Stomach smooth muscle (tissue), 2 donors: ENCODE results near the gene DEPP1.

Experiments used
- H3K27ac ChIP-seq: one replicate; pipeline ENCODE4 v1.7.0; 2013; ENCODE audit warnings: mild to moderate bottlenecking, low read length, inconsistent platforms
- H3K27me3 ChIP-seq, 2 donors: one replicate each; pipeline ENCODE4 v1.7.0; 2013; ENCODE audit warnings: low read length in 2 of 2; ENCODE audit not compliant: insufficient read depth in 2 of 2, control insufficient read depth in 1 of 2
- H3K36me3 ChIP-seq, 2 donors: one replicate each; pipeline ENCODE4 v1.7.0; 2013; ENCODE audit warnings: low read length in 2 of 2; ENCODE audit not compliant: control insufficient read depth in 2 of 2, insufficient read depth in 2 of 2
- H3K4me1 ChIP-seq: one replicate; pipeline ENCODE4 v1.7.0; 2013; ENCODE audit warnings: low read length; ENCODE audit not compliant: control insufficient read depth, insufficient read depth
- H3K4me3 ChIP-seq, 2 donors: one replicate each; pipeline ENCODE4 v1.7.0; 2013; ENCODE audit warnings: low read length in 2 of 2
- H3K9ac ChIP-seq, 2 donors: one replicate each; pipeline ENCODE4 v1.7.0; 2013; ENCODE audit warnings: low read length in 2 of 2, mild to moderate bottlenecking in 1 of 2
- H3K9me3 ChIP-seq, 2 donors: one replicate each; pipeline ENCODE4 v1.7.0; 2013; ENCODE audit warnings: low read length in 2 of 2; ENCODE audit not compliant: control insufficient read depth in 2 of 2
- donor health status: healthy.
- donor health status: Pancreatic carcinoma.

DEPP1 gene

GRCh38 chr10:44971434-44971833 lies 7.2 kb downstream of the DEPP1 start:
- Histone ChIP-seq H3K9ac (no peak overlapping the region), H3K4me1 (peaks cover 45% of the 10 kb centered on the region), H3K27ac (no peak overlapping the region), H3K36me3 (peaks cover 10 to 18% of the 10 kb centered on the region in 2 donors), H3K9me3 (no peaks in the 10 kb centered on the region), H3K27me3 (no peaks in the 10 kb centered on the region), H3K4me3 (no peak overlapping the region)

GRCh38 chr10:44970812-44971395 lies 7.7 kb downstream of the DEPP1 start:
- Histone ChIP-seq H3K9ac (no peak overlapping the region), H3K27me3 (no peaks in the 10 kb centered on the region), H3K4me1 (peaks cover 43% of the 10 kb centered on the region), H3K27ac (no peak overlapping the region), H3K9me3 (no peaks in the 10 kb centered on the region), H3K36me3 (peaks cover 10 to 18% of the 10 kb centered on the region in 2 donors), H3K4me3 (no peak overlapping the region)

- Histone ChIP-seq H3K9ac (no peak overlapping the region), H3K9me3 (no peaks in the 10 kb centered on the region), H3K36me3 (peaks cover 10 to 18% of the 10 kb centered on the region in 2 donors), H3K4me1 (peaks cover 47% of the 10 kb centered on the region), H3K4me3 (no peak overlapping the region), H3K27ac (no peak overlapping the region), H3K27me3 (no peaks in the 10 kb centered on the region)
Observed at GRCh38 chr10:44969854-44970253, 8.8 kb downstream of the DEPP1 start.

GRCh38 chr10:44968500-44969400 lies 9.9 kb downstream of the DEPP1 start:
- Histone ChIP-seq H3K4me3 (no peak overlapping the region), H3K27me3 (no peaks in the 10 kb centered on the region), H3K36me3 (peaks cover 10 to 18% of the 10 kb centered on the region in 2 donors), H3K9ac (no peak overlapping the region), H3K4me1 (peaks cover 47% of the 10 kb centered on the region), H3K27ac (no peak overlapping the region), H3K9me3 (no peaks in the 10 kb centered on the region)

GRCh38 chr10:44968091-44968490 lies 10.5 kb downstream of the DEPP1 start:
- Histone ChIP-seq H3K27ac (no peak overlapping the region), H3K9ac (no peak overlapping the region), H3K36me3 (peaks cover 10 to 18% of the 10 kb centered on the region in 2 donors), H3K9me3 (no peaks in the 10 kb centered on the region), H3K4me1 (peaks cover 47% of the 10 kb centered on the region), H3K27me3 (no peaks in the 10 kb centered on the region), H3K4me3 (no peak overlapping the region)

- Histone ChIP-seq H3K36me3 (peaks cover 10 to 18% of the 10 kb centered on the region in 2 donors), H3K27me3 (no peaks in the 10 kb centered on the region), H3K9me3 (no peaks in the 10 kb centered on the region), H3K27ac (no peak overlapping the region), H3K4me3 (no peak overlapping the region), H3K4me1 (peaks cover 49% of the 10 kb centered on the region), H3K9ac (no peak overlapping the region)
Observed at GRCh38 chr10:44967616-44968015, 11.0 kb downstream of the DEPP1 start.

- H3K36me3 ChIP-seq, result peaks cover 10 to 17% of the 10 kb centered on the region in 2 donors
- H3K27me3 ChIP-seq, result no peaks in the 10 kb centered on the region
- H3K4me1 ChIP-seq, result peaks cover 56% of the 10 kb centered on the region
- no peak overlapping the region for H3K9ac ChIP-seq
- H3K27ac ChIP-seq, result no peak overlapping the region
- no peaks in the 10 kb centered on the region for H3K9me3 ChIP-seq
- H3K4me3 ChIP-seq, result no peak overlapping the region
Observed at GRCh38 chr10:44966816-44967509, 11.6 kb downstream of the DEPP1 start.

- H3K4me3 ChIP-seq, result no peak overlapping the region
- no peaks in the 10 kb centered on the region for H3K9me3 ChIP-seq
- H3K4me1 ChIP-seq, result peaks cover 61% of the 10 kb centered on the region
- H3K9ac ChIP-seq, result no peak overlapping the region
- H3K36me3 ChIP-seq, result peaks cover 7 to 11% of the 10 kb centered on the region in 2 donors
- H3K27me3 ChIP-seq, result no peaks in the 10 kb centered on the region
- H3K27ac ChIP-seq, result no peak overlapping the region
Observed at GRCh38 chr10:44966129-44966815, 12.3 kb downstream of the DEPP1 start.

GRCh38 chr10:44965651-44966097 lies 12.9 kb downstream of the DEPP1 start:
- Histone ChIP-seq H3K4me3 (no peak overlapping the region), H3K9me3 (no peaks in the 10 kb centered on the region), H3K9ac (no peak overlapping the region), H3K36me3 (peaks cover 5 to 6% of the 10 kb centered on the region in 2 donors), H3K27me3 (no peaks in the 10 kb centered on the region), H3K27ac (no peak overlapping the region), H3K4me1 (peaks cover 67% of the 10 kb centered on the region)

- Histone ChIP-seq H3K27ac (no peak overlapping the region), H3K9ac (no peak overlapping the region), H3K27me3 (no peaks in the 10 kb centered on the region), H3K9me3 (no peaks in the 10 kb centered on the region), H3K4me3 (no peak overlapping the region), H3K36me3 (peaks cover 3 to 4% of the 10 kb centered on the region in 2 donors), H3K4me1 (peaks cover 73% of the 10 kb centered on the region)
Observed at GRCh38 chr10:44965104-44965503, 13.5 kb downstream of the DEPP1 start.
